ENCODE data around the gene GNAI3.

Gene GNAI3

DNA sequence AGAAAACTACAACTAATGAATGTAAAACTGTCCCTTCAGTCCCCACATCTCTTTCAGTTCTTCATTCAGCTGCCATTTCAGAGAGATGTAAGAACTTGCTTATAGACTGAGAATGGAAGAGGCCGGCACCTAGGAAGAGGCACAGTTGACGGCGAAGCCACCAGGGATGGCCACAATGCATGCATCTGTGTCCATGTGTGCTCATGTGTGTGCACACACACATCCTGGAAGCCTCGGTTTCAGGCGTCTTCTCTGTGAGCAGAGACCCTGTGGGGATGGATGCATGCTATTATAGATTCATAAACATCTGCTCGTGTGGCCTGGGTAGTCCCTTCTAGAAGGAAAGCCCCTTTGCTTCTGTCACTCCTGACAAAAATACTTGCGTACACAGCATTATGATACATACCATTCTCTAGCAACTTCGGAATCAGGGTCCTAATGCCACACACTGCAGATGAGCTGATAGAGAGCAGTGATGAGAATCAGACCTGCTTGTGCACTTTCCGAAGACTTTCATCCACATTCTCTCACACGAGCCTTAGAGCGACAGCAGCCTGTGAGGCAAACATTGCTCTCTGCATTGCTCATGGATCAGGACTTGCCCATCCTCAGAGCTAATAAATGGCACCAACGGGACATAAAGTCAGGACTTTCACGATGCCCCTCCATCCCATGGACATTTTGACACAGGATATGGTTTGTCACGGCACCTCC is 21.2 kb upstream of the GNAI3 start:
- DNase-seq (ENCODE audit: low spot score) = no peak

DNA sequence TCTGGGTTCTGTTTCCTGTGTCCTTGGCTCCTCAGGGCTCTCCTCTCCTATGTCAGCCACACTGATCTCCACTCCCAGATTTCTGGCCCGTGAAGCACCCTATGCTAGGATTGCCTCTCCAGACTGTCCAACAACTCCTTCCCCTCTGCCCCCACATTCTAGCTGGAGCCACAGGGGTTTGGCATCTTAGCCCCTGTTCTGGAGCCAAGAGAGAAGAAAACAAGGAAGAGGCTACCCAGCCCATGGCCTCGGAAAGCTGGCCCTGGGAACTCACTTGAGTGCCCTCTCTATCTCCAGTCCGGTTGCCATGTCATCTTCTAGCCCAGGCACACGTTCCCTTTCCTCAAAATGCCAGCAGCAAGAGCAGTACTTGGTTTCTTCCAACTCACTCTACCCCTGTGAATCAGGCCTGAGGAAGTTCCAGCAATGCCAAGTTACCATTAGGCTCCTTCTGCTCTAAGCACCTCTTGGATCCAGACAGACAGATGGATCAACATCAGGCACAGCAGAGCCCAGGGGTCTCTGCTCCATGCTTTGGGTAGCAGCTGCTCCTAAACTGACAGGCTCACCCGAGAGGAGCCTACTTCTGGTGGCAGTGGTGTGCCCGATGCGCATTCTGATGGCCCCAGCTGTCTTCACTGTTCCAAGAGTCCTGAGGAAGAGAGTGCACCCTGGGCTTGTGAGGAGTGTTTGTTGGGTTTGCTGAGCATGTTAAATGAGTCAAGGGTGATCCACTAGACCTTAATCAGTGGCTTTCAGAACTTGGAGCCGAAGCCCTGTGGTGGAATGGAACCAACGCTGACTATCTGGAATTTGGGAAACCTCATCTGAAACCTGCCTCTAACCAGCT is 20.3 kb upstream of the GNAI3 start:
- DNase-seq (ENCODE audit: low spot score) = no peak

DNA sequence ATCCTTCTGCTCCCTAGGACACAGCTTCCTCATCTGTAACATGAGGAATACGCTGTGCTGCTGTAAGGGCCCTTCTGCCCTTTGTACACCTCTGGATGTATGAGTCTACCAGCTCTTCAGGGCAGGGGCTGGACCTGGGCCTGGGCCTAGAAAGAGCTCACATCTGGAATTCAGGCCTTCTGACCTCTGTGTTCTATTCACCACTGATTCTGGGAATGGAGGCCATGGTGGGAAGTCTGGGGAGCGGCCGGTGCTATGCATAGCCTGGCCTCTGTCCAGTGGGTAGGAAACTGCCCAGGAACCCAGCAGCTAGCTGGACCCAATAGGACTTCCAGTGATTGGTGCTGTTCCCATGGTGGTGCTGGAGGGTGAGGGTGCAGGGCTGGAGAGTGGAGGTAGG is 19.7 kb upstream of the GNAI3 start:
- no peak for DNase-seq (ENCODE audit: low spot score)

DNA sequence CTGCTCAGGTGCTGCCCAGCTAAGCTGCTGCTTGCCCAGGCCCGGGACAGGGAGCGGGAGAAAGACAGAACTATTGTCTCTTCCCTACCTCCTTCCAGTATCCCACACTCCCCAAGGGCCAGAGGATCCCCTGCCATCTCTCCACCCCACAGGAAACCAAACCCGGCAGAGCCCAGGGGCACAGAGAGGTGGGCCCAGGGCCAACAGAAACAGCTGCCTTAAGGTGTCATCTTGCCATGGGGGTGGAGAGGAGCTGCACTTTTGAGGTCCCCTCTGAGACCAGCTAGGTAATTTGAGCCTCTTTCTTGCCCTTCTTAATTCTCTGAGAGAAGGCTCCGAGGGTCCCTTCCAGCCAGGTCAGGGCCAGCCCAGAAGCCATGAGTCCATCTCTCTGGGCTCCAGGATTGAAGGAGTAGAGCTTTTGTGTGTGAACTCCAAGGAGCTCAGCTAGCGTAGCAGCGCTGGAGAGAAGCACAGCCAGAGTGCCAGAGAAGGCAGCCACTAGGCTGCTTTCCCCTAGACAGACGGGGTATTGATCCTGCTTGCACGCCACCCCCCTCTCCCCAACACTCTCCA is 18.4 kb upstream of the GNAI3 start:
- no peak for DNase-seq (ENCODE audit: low spot score)

DNA sequence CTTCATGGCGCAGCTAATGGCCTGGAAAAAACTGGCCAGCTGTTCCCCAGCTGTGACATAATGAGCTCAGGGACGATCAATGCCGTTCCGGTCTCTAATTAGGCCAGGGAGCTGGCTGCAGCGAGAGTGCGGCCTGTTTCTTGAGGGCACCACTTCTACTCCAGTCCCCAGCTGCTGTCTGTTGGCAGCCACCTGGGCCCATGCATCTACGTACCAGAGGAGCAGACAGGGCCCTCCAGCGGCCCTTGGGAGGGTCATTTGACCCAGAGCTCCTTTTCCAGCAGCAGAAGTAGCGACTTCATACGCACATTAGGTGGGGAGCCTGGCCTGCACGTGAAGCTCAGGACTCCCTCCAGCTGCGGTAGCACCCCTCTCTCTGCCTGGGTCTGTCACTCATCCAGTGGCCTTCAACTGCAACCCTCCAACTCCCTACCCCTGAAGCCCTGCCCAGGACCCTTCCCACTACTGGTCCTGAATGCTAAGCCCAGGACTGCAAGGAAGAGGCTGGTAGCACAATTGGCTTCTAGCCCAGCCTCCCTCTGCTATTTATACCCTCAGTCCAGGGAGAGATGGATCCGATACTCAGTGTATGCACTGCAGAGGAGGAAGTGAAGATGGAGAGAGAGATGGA is 17.8 kb upstream of the GNAI3 start:
- no peak for DNase-seq (ENCODE audit: low spot score)

DNA sequence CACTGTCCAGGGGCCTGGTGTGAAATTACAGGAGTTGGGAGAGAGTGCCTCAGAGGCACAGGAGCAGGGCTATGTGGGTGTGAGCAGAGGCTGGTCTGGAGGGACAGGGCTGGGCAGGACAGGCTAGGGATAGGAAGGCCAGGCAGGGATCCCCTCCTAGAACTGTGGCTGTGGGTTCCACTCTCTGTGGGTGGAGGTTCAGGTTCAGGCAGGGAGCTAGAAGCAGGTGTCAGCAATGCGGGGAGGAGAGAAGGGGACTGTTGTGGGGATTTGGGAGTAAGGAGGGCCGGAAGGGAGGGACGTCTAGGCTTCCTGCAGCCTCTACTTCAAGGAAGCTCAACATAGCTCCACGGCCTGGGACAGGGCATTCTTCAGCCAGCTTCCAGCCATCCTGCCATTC is 17.0 kb upstream of the GNAI3 start:
- DNase-seq (ENCODE audit: low spot score) = no peak

DNA sequence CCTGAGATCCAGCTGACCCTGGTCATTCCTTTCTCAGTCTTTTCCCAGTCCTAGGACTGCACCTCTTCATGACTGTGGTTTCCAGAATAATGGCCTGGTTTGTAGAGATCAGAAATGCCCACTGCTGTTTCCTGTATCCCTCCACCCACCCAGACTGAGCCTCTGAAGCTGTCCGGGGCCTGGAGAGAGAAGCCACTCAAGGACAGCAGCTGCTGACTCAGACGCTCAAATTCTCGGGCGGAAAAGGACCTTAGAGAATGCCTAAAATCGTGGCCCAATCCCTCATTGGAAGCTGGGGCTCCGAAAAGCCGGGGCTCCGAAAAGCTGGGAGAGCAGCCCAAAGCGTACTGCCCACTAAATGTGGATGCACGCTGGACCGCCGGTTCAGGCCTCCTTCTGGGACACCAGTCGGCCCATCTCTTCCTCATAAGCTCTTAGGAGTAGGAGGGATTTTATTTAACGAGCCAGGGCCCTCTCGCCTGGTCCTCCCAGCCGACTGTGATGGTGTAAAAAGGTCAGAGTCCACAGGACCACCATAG is 16.5 kb upstream of the GNAI3 start:
- DNase-seq (ENCODE audit: low spot score) = no peak

DNA sequence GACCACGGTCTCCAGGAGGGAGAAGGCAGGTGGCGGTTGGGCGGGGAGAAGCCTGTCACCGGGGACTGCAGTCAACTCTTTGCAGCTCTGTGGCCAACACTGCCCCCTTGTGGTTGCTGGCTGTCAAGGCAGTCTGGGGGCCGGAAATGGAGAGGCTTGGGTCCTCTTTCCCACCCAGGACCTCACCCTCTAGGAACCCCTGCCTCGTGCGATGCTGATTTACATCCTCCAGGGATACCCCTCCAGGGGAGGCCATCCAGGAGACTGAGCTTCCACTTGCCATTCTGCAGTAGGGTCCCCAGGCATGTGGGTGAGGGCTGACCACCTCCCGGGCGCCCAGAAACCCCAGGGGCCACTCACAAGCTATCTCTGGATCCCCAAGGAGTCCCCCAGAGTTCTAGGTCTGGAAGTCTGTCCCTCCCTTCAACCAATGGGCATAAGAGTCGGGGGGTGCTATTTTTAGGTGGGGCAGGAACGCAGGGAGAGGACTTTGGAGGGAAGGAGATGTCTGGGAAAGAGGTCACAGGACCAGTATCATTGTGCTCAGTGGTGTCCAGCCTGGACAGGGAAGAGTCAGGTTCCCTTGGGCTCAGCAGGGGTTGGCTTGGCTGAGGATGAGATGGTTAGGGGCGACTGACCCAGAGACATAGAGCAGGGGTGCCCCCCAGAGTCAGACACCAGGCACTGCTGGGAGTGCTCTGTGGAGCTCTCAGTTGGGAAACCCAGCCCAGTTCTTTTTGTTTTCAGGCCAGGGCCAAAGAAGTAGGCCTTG is 15.9 kb upstream of the GNAI3 start:
- peak; percentile 88 for DNase-seq (ENCODE audit: low spot score)

DNA sequence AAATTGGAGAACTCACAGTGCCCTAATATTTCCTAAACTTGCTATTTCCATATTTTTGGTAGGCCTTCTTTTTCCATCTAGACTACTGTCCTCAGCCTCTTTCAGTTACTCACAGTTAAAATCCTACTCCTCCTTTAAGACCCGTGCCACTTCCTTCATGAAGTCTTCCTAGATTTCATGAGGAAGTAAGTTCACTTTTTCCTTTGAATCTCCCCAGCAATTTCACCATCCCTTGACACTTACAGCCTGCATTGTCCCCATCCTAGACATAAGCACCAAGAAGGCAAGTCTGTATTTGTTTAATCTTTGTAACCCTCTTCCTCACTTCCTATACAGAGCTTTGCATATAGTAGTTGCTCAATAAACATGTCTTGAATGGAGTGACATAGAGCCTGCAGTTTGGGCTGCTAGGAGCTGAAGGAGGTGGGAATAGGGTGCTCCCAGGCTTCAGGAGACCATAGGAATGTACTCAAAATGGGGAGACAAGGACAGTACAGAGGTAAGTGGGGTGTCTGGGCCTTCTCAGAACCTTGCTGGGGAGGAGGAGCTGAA is 14.0 kb upstream of the GNAI3 start:
- DNase-seq (ENCODE audit: low spot score) = no peak

DNA sequence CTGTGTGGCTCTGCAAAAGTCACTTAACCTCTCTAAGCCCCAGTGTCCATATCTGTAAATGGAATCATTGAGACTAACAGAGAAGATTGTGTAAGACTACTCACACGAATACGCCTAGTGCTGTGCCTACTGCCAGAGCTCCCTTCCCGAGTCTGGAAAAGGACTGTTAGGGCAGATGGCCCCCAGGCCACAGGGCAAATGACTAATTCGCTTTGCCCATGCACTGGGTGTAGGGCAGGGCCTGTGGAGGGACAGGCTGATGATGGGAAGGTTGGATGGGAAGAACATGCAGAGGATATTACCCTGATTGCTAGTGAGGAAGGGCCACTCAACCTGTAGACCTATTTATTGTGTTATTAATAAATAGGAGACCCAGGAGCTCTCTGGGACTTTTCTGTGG is 12.9 kb upstream of the GNAI3 start:
- DNase-seq (ENCODE audit: low spot score) = no peak

DNA sequence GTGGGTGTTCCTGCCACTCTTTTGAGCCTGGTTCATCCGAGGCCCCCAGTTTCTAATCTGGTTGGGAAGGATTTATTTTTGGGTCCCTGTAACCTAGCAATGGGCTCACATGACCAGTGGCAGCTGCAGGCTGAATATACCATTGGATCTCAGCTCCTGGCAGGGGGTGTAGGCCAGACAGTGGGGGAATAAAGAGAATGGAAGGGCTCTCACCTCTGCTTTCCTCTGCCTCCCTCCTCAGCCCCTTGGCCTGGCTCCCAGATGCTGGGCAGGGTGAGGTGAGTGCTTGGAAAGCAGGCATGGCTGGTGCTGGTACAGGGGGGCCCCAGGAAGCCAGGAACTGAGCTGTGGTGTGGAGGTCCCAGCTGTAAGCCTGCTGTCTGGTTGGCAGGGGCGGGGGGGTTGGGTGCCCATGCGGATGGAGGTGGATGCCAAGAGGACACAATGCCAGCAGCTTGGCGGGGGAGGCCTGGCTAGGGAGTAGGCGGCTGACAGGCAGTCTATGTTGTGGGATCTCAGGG is 12.4 kb upstream of the GNAI3 start:
- no peak for DNase-seq (ENCODE audit: low spot score)

DNA sequence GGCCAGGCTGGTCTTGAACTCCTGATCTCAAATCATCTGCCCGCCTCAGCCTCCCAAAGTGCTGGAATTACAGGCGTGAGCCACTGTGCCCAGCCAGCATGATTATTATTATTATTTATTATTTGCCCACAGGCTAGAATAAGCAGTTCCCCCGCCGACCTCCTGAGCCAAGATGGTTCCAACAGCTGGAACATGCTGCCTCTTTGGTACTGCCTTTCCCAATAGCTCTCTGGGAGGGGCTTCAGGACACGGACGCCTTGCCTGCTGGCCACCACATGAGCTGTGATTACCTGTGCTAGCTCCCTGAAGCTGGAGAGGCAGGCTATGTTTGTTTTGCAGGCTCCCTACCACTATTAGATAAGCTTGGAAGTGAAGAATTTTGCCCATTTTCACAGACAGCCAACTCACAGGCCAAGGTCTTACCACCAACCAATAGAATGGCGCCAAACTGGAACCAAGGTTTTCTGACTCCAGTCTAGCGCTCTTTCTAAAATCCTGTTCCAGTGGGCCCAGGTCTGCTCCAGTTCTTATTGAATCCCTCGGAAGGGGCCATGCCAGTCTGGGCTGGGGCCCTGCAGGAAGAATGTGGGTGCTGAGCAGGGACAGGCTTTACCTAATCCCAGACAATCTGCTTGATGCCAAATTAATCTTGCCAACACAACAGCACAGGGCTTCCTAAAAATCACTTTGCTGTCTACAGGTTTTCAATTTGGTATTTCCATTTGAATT is 10.8 kb upstream of the GNAI3 start:
- DNase-seq (ENCODE audit: low spot score) = no peak

DNA sequence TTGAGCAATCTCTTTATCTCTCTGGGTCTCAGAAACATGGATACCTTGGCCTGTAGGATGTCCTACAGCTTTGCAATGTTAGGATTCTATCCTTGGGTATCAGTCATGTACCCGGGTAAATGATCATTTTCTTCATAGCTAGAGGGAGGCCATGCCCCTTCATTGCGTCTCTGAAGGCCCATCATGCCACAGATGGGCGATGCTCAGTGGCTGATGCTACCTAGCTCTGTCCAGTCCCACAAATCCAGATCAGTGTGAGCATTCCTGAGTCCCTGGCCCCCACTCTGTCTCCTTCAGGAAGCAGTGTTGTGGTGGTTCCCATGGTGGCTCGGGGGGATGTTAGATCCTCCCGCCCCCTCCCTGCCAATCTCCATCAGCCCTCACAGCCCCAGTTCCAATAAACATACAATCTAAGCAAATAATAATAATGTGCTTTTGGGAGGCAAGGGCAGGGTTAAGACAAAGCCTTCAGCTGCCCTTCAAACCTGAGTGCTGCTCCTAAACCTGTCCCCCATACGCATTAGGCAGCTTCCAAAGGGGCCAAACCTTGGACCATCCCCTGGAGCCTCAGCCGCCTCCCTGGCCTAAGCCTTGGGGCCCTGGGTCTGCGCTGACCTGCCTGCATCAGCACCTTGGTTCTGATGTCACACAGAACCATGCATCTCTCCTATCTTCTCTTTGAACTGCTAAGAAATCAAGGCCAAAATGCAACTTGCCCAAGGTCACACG is 9.4 kb upstream of the GNAI3 start:
- DNase-seq (ENCODE audit: low spot score) = no peak

DNA sequence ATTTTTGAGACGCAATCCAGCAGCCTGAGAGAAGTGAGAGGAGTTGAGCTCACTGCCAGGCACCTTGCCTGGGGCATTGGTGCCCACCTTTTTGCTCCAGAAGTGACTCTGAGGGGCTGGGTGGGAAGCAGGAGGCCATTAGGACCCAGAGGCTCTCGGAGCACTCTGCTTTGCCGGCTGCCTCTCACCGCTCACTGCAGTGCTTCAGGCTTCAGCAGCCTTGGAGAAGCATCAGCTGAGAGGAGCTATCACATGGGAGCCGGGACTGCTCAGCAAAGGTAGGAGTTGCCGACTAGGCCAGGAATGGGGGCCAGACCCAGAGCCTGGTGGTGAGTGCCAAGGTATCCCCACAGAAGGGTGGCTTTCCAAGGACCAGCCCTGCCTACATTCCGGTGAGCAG is 8.7 kb upstream of the GNAI3 start, which contains the start of gene GPR61:
Gene GPR61 (plus strand): TSS at position 197 of the 400 bp plus-strand sequence. CDS start 3,151 bp downstream, outside the sequence.
- no peak for DNase-seq (ENCODE audit: low spot score)

DNA sequence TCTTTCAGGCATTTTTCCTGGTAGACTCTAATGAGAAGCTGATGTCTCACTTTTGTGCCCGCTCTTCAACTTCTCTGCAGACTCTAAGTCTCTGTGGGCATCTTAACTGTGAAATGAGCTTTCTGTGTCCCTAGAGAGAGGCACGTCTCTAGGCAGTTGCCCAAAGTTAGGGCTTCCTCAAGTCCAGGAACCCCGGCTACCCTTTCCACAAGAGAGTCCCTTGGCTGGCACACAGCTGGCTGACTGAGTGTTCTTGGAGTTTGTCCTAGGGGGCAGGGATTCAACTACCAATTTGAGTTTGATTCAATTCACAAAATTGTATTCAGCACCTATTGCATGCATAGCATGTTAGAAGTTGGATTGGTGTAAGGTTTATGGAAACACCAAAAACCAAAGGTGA is 7.3 kb upstream of the GNAI3 start:
- no peak for DNase-seq (ENCODE audit: low spot score)

DNA sequence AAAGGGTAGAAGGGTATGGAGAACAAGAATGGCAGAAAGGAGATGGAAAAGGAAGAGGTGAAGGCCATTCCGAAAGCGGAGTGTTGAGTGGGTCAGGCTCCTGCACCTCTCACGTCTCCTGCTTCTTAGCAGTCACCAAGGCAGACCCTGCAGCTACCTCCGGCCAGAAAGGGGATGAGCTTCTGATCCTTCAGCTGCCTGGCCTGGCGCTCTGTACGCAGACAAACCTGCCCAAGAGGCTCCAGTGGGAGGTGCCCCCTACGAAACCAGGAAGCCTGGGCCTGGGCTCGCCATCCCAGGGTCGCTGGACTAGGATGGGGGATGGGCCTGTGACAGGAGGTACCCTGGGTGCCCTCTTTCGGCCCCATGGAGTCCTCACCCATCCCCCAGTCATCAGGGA is 5.8 kb upstream of the GNAI3 start:
- no peak for DNase-seq (ENCODE audit: low spot score)

DNA sequence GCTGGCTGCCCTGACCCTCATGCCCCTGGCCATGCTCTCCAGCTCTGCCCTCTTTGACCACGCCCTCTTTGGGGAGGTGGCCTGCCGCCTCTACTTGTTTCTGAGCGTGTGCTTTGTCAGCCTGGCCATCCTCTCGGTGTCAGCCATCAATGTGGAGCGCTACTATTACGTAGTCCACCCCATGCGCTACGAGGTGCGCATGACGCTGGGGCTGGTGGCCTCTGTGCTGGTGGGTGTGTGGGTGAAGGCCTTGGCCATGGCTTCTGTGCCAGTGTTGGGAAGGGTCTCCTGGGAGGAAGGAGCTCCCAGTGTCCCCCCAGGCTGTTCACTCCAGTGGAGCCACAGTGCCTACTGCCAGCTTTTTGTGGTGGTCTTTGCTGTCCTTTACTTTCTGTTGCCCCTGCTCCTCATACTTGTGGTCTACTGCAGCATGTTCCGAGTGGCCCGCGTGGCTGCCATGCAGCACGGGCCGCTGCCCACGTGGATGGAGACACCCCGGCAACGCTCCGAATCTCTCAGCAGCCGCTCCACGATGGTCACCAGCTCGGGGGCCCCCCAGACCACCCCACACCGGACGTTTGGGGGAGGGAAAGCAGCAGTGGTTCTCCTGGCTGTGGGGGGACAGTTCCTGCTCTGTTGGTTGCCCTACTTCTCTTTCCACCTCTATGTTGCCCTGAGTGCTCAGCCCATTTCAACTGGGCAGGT is 5.0 kb upstream of the GNAI3 start:
- DNase-seq (ENCODE audit: low spot score) = no peak

DNA sequence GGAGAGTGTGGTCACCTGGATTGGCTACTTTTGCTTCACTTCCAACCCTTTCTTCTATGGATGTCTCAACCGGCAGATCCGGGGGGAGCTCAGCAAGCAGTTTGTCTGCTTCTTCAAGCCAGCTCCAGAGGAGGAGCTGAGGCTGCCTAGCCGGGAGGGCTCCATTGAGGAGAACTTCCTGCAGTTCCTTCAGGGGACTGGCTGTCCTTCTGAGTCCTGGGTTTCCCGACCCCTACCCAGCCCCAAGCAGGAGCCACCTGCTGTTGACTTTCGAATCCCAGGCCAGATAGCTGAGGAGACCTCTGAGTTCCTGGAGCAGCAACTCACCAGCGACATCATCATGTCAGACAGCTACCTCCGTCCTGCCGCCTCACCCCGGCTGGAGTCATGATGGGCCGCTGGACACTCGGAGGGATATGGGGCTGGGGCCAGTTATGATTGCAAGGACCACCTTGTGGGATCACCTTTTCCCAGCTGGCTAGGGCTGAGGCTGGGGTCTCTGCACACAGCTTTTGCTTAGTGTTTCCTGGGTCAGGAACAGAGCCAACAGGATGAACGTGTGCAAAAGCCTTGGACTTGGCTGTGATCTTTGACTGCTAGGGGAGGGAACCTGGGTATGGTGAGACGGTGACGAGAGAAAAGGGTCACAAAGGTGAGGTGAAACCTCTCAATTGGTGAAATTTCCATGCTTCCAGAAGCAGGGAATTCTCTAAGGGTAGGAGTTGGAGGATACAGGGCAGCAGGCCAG is 4.3 kb upstream of the GNAI3 start:
- DNase-seq (ENCODE audit: low spot score) = no peak
